ENCODE results near the gene PTPRA. TPM values are rescaled to one million over a fixed set of nuclear protein-coding genes. Genes with fewer than 3 reads are reported as not detected.

PTPRA gene
- total RNA-seq, 2 experiments from 2014 or later: 42.0 to 43.1 TPM

GRCh38 chr20:3068986-3069900, 196.0 kb downstream of the PTPRA start:
- DNase-seq (peak; percentile 55), ATAC-seq (peak; percentile 59)
- H3K27me3 Mint-ChIP-seq: no peaks in the 10 kb centered on the region
- H3K4me3 Mint-ChIP-seq: no peak overlapping the region
- no peaks in the 10 kb centered on the region for H3K36me3 Mint-ChIP-seq (ENCODE audit: low read depth)
- intact Hi-C loops (cut with micrococcal nuclease): no loop called here
- POLR2A ChIA-PET: no interaction called here
- H3K27ac Mint-ChIP-seq: no peak overlapping the region
- H3K9me3 Mint-ChIP-seq: no peaks in the 10 kb centered on the region
- peaks cover 16% of the 10 kb centered on the region for H3K4me1 Mint-ChIP-seq (ENCODE audit: low read depth)
- CTCF ChIA-PET: interaction anchor here (0.7 to 2.0 kb wide), 6 partner anchors 12 to 150 kb away, joined by 3 to 9 read pairs (median 4); partner anchors contain the start of gene ITPA
- TF ChIP-seq CTCF (IDR thresholded peaks at IDR 0.05): peak; percentile 51

GRCh38 chr20:3070725-3071124, 197.4 kb downstream of the PTPRA start:
- Mint-ChIP-seq H3K27ac (no peak overlapping the region), H3K4me1 (ENCODE audit: low read depth) (peaks cover 13% of the 10 kb centered on the region), H3K27me3 (no peaks in the 10 kb centered on the region), H3K4me3 (peak overlapping the region; percentile 53), H3K9me3 (no peaks in the 10 kb centered on the region), H3K36me3 (ENCODE audit: low read depth) (no peaks in the 10 kb centered on the region)
- POLR2A ChIA-PET: no interaction called here
- no peak for TF ChIP-seq CTCF (IDR thresholded peaks at IDR 0.05)
- intact Hi-C loops (cut with micrococcal nuclease): no loop called here
- DNase-seq (no peak), ATAC-seq (no peak)
- CTCF ChIA-PET: interaction anchor here (0.8 to 2.0 kb wide), 3 partner anchors 17 to 148 kb away, joined by 3 to 9 read pairs (median 3); no protein-coding TSS in a partner anchor

GRCh38 chr20:3071266-3071609, 198.0 kb downstream of the PTPRA start:
- ATAC-seq (no peak), DNase-seq (no peak)
- Mint-ChIP-seq H3K4me1 (ENCODE audit: low read depth) (peaks cover 13% of the 10 kb centered on the region), H3K27ac (no peak overlapping the region), H3K9me3 (no peaks in the 10 kb centered on the region), H3K27me3 (no peaks in the 10 kb centered on the region), H3K4me3 (peak overlapping the region; percentile 53), H3K36me3 (ENCODE audit: low read depth) (no peaks in the 10 kb centered on the region)
- TF ChIP-seq CTCF (IDR thresholded peaks at IDR 0.05): no peak
- ChIA-PET POLR2A (interaction anchor here (1.1 to 1.5 kb wide), 2 partner anchors 26 to 85 kb away, joined by 3 read pairs; no protein-coding TSS in a partner anchor), CTCF (no interaction called here)
- intact Hi-C loops (cut with micrococcal nuclease): no loop called here

GRCh38 chr20:3071610-3072529, 198.6 kb downstream of the PTPRA start, which contains the start of gene OXT:
TSS of gene OXT (plus strand) at chr20:3071620. CDS start at chr20:3071656, 36 bp downstream.
- H3K4me3 Mint-ChIP-seq: peak within 1 kb of the TSS; percentile 53
- peak; percentile 76 for ATAC-seq
- no peak for TF ChIP-seq CTCF (IDR thresholded peaks at IDR 0.05)
- DNase-seq: peak; percentile 75
- no peaks in the 10 kb centered on the region for H3K27me3 Mint-ChIP-seq
- intact Hi-C loops (cut with micrococcal nuclease): no loop called here
- ChIA-PET POLR2A (interaction anchor here (0.5 to 1.5 kb wide), 3 partner anchors 24 to 86 kb away, joined by 3 read pairs; no protein-coding TSS in a partner anchor), CTCF (interaction anchor here (1.2 to 1.4 kb wide), 2 partner anchors 18 to 42 kb away, joined by 4 to 5 read pairs; no protein-coding TSS in a partner anchor)
- no peaks in the 10 kb centered on the region for H3K36me3 Mint-ChIP-seq (ENCODE audit: low read depth)
- no peaks in the 10 kb centered on the region for H3K9me3 Mint-ChIP-seq
- H3K27ac Mint-ChIP-seq: peak within 1 kb of the TSS; percentile 69
- H3K4me1 Mint-ChIP-seq (ENCODE audit: low read depth): peaks cover 13% of the 10 kb centered on the region

All from activated CD8-positive, alpha-beta T cell treated with anti-CD3 and anti-CD28 coated beads for 36 hours (primary cell).